Measurements from ENCODE around the gene ABHD15. TPM values are rescaled to one million over a fixed set of nuclear protein-coding genes. Genes with fewer than 3 reads are reported as not detected.
A peak's percentile ranks its signal among the peaks of the same experiment; 100 is the strongest.

ABHD15 gene
- total and polyA plus RNA-seq, 9 of the 15 experiments (the other 6 are each of a cell fraction or from before 2014, with no cell fraction given), result 0.85 to 4.2 (median 2.1) TPM

DNA sequence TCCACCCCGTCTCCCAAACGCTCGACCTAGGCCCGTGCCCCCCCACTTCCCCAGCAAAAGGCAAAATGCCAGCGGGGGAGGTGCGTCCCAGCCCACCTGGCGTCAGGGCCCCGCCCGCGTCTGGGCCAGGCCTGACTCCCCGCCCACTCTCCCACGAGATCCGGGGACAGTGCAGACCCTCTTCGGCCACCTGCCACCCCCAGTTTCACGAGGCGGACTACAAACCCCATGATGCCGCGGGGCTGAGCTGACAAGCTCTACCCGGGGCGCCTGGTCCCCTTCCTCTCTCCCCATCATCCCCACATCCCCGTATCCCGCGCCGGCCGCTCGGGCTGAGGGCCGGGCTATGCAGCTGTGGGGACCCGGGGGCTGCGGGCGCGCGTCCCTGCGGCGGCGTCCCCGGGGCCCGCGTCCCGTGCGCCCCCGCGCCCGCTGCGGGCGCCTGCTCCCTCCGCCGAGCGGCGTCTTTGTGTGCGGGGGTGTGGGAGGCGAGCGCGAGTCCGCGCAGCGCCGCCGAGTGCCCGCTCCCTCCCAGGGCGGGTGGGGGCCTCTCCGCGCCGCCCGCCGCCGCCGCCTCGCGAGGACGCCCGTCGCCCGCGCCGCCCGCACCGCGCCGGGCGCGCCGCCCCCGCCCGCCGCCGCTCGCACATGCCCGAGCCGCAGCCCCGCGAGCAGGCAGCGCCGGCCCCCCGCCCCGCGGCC is 26.2 kb upstream of the ABHD15 start, which contains the start of gene ANKRD13B (continued):
- TF ChIP-seq, protein P1, sequence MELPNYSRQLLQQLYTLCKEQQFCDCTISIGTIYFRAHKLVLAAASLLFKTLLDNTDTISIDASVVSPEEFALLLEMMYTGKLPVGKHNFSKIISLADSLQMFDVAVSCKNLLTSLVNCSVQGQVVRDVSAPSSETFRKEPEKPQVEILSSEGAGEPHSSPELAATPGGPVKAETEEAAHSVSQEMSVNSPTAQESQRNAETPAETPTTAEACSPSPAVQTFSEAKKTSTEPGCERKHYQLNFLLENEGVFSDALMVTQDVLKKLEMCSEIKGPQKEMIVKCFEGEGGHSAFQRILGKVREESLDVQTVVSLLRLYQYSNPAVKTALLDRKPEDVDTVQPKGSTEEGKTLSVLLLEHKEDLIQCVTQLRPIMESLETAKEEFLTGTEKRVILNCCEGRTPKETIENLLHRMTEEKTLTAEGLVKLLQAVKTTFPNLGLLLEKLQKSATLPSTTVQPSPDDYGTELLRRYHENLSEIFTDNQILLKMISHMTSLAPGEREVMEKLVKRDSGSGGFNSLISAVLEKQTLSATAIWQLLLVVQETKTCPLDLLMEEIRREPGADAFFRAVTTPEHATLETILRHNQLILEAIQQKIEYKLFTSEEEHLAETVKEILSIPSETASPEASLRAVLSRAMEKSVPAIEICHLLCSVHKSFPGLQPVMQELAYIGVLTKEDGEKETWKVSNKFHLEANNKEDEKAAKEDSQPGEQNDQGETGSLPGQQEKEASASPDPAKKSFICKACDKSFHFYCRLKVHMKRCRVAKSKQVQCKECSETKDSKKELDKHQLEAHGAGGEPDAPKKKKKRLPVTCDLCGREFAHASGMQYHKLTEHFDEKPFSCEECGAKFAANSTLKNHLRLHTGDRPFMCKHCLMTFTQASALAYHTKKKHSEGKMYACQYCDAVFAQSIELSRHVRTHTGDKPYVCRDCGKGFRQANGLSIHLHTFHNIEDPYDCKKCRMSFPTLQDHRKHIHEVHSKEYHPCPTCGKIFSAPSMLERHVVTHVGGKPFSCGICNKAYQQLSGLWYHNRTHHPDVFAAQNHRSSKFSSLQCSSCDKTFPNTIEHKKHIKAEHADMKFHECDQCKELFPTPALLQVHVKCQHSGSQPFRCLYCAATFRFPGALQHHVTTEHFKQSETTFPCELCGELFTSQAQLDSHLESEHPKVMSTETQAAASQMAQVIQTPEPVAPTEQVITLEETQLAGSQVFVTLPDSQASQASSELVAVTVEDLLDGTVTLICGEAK (IDR thresholded peaks at IDR 0.05), result 0 out of 2 replicates have a peak, but pooled peaks have one; percentile 42
- TF ChIP-seq, protein P1 (CRISPR knock-in tag; IDR thresholded peaks at IDR 0.05), result no peak
- TF ChIP-seq, protein P2, sequence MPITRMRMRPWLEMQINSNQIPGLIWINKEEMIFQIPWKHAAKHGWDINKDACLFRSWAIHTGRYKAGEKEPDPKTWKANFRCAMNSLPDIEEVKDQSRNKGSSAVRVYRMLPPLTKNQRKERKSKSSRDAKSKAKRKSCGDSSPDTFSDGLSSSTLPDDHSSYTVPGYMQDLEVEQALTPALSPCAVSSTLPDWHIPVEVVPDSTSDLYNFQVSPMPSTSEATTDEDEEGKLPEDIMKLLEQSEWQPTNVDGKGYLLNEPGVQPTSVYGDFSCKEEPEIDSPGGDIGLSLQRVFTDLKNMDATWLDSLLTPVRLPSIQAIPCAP (CRISPR knock-in tag; IDR thresholded peaks at IDR 0.05; ENCODE audit: borderline replicate concordance), result no peak
- TF ChIP-seq, protein P3, sequence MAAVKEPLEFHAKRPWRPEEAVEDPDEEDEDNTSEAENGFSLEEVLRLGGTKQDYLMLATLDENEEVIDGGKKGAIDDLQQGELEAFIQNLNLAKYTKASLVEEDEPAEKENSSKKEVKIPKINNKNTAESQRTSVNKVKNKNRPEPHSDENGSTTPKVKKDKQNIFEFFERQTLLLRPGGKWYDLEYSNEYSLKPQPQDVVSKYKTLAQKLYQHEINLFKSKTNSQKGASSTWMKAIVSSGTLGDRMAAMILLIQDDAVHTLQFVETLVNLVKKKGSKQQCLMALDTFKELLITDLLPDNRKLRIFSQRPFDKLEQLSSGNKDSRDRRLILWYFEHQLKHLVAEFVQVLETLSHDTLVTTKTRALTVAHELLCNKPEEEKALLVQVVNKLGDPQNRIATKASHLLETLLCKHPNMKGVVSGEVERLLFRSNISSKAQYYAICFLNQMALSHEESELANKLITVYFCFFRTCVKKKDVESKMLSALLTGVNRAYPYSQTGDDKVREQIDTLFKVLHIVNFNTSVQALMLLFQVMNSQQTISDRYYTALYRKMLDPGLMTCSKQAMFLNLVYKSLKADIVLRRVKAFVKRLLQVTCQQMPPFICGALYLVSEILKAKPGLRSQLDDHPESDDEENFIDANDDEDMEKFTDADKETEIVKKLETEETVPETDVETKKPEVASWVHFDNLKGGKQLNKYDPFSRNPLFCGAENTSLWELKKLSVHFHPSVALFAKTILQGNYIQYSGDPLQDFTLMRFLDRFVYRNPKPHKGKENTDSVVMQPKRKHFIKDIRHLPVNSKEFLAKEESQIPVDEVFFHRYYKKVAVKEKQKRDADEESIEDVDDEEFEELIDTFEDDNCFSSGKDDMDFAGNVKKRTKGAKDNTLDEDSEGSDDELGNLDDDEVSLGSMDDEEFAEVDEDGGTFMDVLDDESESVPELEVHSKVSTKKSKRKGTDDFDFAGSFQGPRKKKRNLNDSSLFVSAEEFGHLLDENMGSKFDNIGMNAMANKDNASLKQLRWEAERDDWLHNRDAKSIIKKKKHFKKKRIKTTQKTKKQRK (IDR thresholded peaks at IDR 0.05; ENCODE audit: borderline replicate concordance, low read depth, low read length), result no peak
- TF ChIP-seq, protein P4, sequence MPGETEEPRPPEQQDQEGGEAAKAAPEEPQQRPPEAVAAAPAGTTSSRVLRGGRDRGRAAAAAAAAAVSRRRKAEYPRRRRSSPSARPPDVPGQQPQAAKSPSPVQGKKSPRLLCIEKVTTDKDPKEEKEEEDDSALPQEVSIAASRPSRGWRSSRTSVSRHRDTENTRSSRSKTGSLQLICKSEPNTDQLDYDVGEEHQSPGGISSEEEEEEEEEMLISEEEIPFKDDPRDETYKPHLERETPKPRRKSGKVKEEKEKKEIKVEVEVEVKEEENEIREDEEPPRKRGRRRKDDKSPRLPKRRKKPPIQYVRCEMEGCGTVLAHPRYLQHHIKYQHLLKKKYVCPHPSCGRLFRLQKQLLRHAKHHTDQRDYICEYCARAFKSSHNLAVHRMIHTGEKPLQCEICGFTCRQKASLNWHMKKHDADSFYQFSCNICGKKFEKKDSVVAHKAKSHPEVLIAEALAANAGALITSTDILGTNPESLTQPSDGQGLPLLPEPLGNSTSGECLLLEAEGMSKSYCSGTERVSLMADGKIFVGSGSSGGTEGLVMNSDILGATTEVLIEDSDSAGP (CRISPR knock-in tag; IDR thresholded peaks at IDR 0.05), result no peak
- TF ChIP-seq RCOR1 (IDR thresholded peaks at IDR 0.05; ENCODE audit: borderline replicate concordance in 1 of 2, low read depth in 2 of 2, low read length in 2 of 2) (peak in 1 of 2 experiments; percentile 45; a peak in 1 of 4 replicates), CTBP1 (IDR thresholded peaks at IDR 0.05; ENCODE audit: borderline replicate concordance) (0 out of 2 replicates have a peak, but pooled peaks have one; percentile 41)
- TF ChIP-seq, protein P5, sequence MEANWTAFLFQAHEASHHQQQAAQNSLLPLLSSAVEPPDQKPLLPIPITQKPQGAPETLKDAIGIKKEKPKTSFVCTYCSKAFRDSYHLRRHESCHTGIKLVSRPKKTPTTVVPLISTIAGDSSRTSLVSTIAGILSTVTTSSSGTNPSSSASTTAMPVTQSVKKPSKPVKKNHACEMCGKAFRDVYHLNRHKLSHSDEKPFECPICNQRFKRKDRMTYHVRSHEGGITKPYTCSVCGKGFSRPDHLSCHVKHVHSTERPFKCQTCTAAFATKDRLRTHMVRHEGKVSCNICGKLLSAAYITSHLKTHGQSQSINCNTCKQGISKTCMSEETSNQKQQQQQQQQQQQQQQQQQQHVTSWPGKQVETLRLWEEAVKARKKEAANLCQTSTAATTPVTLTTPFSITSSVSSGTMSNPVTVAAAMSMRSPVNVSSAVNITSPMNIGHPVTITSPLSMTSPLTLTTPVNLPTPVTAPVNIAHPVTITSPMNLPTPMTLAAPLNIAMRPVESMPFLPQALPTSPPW (CRISPR knock-in tag; IDR thresholded peaks at IDR 0.05), result peak; percentile 46
